GM19467 (cell line): ENCODE results near the gene CHRM4.
"Not testable (repeated sequence)": the region's sequence is repeated elsewhere in the genome, so short reads cannot be mapped to it uniquely, and the experiment has no call there.

Experiments
- ATAC-seq: cut with Tn5 transposase; IDR thresholded peaks from one replicate; pipeline ENCODE4 v1.9.1; 2021; ENCODE audit warnings: mild to moderate bottlenecking, moderate library complexity; ENCODE audit not compliant: unreplicated experiment

CHRM4 gene

DNA sequence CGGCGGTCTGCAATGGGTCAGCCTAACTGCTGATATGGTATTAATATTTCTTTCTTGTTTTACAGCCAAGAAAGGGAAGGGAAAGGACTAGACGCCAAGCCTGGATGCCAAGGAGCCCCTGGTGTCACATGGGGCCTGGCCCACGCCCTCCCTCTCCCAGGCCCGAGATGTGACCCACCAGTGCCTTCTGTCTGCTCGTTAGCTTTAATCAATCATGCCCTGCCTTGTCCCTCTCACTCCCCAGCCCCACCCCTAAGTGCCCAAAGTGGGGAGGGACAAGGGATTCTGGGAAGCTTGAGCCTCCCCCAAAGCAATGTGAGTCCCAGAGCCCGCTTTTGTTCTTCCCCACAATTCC, 8.2 kb downstream of the CHRM4 start:
- ATAC-seq = no peak

DNA sequence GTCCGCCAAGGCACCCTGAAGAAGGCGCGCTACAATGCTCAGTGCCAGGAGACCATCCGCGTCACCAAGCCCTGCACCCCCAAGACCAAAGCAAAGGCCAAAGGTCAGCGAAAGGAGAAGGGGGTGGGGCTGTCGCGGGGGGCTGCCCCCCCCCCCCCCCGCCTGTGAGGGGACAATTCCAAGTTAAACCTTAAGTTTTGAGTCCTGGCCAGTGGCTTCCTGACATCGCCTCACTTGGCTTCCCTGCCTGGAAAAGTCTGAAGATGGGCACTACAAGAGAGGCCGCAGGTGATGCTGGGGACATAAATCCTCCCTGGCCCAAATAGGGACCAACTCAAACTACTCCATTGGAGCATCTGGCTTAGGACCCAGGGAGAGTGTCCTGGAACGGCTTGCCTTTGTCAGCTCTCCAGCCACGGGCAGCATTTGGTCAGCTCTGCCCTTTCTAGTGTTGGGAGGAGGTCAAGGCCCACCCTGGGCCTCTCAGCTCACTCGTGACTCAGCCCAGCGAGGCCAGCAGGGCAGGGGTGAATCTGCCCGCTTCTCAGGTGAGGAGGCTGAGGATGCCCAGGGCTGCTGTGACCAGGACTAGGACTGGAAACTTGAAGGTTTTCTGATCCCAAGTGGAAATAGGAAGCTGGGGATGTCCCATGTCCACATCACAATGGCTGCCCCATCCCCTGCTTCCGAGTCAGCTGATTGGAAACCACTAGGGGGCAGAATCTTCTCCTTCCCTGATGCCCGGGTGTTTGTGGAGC, 8.8 kb downstream of the CHRM4 start:
- ATAC-seq = no peak

DNA sequence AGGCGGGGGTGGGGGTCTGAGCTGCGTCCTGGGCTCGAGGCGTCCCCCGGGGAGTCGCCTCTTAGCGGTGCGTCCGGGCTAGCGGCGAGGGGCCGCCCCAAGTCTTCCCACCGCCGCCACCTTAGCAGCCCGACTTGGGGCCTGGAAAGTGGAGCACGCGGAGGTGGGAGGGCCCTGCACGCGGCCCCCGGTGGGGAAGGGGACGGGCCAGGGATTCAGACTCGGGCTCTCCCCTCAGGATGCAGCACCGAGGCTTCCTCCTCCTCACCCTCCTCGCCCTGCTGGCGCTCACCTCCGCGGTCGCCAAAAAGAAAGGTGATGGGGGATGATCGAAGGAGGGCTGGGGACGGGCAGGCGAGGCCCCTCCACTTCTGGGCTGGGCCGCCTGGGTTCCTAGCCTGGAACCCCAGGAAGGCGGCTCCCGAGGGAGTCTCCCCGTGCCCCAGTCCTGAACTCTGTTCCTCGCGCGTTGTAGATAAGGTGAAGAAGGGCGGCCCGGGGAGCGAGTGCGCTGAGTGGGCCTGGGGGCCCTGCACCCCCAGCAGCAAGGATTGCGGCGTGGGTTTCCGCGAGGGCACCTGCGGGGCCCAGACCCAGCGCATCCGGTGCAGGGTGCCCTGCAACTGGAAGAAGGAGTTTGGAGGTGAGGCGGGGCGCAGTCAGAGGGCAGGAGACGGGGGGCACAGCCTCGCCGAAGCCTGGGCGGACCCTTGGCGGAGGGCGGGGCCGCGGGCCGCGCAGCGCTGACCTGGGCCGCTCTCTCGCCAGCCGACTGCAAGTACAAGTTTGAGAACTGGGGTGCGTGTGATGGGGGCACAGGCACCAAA, 9.5 kb downstream of the CHRM4 start:
- no peak for ATAC-seq

DNA sequence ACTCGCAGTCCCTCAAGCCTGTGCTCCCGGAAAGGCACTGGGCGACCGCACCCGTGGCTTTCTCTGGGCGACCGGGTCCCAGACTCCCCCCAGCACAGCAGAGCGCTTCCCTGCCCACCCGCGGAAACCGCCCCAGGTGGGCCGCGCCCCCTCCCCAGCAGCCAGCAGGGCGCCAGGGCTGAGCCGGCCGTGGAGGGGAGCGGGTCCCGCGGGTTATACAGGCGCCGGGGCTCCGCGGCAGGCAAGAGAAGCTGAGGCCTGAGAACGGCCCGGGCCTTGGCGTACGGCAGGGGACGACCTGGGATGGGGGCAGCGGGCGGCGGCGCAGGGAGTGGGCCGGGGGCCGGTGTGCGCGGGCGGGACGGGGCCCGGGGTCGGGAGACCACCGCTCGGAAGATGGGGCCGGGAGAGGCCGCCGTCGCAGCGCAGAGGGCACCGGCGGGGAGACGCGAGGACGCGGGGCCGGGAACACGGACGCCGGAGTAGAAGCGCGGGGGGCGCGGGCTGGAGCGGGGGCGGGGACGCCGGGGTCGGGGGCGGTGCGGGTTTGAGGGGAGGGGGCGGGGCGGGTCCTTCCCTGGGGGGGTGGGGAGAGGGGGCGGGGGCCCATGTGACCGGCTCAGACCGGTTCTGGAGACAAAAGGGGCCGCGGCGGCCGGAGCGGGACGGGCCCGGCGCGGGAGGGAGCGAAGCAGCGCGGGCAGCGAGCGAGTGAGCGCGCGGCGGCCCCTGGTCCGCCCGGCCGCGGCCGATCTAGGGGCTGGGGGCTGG, 10.3 kb downstream of the CHRM4 start, which contains the start of gene MDK:
MDK (plus strand) TSS at position 622 of the 771 bp plus-strand sequence. CDS start 389 bp downstream, outside the sequence.
- no peak for ATAC-seq

DNA sequence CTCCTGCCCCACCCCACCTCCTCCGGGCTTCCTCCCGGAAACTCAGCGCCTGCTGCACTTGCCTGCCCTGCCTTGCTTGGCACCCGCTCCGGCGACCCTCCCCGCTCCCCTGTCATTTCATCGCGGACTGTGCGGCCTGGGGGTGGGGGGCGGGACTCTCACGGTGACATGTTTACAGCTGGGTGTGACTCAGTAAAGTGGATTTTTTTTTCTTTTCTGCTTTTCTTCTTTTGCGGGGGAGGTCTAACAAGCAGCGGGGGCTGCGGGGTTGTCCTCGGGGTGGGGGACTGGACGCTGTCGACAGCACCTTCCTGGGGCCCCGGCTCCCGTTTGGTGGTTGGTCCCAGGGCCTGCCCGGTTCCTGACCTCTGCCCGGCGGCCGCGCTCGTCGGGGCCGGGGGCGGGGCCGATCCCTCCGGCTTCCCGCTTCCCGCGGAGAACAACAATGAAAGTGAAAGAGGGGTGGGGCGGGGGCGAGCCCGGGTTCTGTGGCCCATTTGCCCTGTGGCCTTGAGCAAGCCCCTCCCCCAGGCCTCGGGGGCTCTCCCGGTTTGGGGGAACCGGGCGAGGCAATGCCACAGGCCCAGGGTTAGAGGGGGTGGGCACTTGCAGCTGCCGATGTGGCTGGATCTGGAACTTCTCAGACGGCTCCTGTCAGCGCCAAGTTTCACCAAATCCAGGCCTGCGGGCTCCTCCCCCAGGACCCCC, 11.1 kb downstream of the CHRM4 start:
- ATAC-seq = no peak

DNA sequence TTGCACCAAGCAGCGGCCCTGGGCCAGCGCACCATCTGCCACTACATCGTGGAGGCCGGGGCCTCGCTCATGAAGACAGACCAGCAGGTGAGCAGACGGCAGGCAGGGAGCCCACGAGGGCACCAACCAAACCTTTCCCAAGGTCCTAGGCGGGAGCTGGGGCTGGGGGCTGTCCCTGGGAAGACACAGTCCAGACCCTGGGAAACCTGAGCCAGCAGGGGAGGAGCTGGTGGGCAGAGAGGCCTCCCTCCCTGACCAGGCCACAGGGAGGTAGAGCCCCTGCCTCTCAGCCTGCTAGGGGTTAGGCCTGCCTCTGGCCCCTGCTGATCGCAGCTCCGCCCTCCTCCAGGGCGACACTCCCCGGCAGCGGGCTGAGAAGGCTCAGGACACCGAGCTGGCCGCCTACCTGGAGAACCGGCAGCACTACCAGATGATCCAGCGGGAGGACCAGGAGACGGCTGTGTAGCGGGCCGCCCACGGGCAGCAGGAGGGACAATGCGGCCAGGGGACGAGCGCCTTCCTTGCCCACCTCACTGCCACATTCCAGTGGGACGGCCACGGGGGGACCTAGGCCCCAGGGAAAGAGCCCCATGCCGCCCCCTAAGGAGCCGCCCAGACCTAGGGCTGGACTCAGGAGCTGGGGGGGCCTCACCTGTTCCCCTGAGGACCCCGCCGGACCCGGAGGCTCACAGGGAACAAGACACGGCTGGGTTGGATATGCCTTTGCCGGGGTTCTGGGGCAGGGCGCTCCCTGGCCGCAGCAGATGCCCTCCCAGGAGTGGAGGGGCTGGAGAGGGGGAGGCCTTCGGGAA, 11.9 kb downstream of the CHRM4 start:
- not testable (repeated sequence) for ATAC-seq

DNA sequence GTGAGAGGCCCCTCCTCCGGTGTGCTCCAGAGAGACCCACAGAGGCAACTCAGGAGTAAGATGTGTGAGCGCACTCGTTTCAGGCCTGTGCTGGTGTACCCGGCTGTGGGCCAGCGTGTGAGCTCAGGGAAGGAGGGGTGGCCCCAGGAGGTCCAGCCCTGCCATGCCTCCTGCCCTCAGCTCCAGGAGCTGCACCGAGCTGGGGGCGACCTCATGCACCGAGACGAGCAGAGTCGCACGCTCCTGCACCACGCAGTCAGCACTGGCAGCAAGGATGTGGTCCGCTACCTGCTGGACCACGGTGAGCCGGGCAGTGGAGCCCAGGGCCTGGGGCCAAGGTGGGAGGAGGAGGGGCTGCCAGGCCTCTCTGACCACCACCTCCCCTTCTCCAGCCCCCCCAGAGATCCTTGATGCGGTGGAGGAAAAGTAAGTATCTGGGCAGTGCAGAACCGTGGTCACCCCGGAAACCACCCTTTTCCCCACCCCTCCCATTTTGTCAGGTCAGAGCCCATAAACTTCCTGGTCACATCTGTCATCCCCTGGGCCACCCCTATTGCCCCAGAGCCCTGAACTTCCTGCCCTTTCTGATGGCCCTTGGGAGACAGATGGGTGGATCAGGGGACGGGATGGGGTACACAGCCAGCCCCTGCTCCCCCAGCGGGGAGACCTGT, 12.6 kb downstream of the CHRM4 start:
- no peak for ATAC-seq

DNA sequence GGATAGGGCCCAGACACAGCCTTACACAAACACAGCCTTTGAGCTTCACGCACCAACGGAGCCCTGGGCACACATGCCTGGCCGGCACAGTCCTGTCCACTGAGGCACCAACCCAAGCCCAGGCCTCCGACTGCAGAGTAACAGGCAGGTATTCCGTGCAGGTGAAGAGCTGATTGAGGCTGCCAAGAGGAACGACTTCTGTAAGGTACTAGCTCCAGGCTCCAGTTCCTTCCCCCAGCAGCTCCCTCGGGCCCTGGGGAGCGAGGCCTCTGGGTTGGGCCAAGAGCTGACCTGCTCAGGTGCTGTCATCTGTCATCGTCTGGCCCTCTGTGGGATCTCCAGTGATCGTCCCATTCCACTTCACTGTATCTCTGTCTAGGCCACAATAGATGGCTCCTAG, 13.3 kb downstream of the CHRM4 start:
- no peak for ATAC-seq

DNA sequence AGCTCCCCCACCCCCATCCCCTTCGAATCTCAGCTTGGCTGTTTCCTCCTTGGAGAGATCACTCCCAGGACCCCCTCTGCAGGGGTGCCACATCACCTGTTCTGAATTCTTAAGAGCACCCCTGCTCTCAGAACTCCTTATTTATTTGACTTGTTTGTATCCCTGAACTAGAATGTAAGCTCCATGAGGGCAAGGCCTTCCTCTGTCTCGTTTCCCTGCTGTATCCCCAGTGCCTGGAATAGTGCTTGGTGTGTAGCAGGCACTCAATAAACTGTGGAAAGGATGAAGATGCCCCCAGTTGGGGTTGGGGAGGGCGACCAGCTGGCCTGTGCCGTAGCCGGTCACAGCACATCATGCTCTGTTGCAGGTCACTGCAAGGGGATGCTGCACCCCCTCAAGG, 13.7 kb downstream of the CHRM4 start:
- ATAC-seq = no peak

DNA sequence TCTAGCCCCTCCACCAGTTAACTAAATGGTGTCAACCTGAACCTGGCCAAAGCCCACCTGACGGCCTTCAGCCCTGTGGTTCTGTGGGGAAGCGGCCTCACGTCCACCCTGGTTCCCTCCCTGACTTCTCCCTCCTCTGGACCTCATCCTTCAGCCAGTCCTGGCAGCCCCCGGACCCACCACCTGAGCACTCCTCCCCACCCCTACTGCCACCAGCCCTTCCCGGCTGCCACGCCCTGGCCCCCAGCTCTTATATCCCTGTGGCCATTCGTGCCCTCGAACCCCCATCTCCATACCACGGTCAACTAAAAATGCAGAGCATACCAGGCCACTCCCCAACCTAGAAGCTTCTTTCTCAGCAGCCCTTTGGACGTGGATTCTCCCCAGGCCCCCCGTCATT, 14.3 kb downstream of the CHRM4 start:
- ATAC-seq = no peak

DNA sequence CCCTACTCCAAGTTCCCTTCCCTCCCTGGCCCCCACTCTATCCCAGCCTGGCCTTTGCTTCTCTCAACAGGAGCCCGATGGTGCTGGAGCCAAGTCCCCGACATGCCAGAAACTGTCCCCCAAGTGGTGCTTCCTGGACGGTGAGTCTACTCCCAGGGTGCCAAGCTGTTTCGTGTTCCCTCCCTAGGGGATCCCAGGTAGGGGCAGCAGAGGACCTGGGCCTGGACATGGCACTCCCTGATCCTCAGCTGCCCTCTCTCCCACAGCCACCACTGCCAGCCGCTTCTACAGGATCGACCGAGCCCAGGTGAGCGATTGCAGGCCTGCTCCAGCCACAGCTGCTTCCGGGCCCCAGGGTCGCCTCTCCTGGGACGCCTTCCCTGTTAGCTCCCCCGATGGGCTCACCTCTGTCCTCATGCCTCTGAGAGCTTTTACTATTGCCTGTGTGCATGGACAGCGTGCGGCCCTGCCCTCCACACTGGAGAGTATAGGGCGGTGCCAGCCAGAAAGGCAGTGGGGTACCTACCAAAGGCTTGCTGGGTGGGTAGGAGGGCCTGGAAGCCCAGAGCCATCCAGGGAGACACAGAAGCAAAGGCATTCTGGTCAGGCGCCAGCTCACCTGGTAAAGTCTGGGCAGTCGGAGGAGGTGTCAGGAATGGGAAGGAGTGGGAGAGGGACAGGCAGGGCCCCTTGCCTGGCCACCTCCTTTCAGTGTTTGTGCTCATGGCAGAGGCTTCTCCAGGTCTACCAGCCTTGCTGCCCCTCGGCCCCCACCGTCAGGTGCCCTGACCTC, 15.1 kb downstream of the CHRM4 start:
- ATAC-seq = no peak

DNA sequence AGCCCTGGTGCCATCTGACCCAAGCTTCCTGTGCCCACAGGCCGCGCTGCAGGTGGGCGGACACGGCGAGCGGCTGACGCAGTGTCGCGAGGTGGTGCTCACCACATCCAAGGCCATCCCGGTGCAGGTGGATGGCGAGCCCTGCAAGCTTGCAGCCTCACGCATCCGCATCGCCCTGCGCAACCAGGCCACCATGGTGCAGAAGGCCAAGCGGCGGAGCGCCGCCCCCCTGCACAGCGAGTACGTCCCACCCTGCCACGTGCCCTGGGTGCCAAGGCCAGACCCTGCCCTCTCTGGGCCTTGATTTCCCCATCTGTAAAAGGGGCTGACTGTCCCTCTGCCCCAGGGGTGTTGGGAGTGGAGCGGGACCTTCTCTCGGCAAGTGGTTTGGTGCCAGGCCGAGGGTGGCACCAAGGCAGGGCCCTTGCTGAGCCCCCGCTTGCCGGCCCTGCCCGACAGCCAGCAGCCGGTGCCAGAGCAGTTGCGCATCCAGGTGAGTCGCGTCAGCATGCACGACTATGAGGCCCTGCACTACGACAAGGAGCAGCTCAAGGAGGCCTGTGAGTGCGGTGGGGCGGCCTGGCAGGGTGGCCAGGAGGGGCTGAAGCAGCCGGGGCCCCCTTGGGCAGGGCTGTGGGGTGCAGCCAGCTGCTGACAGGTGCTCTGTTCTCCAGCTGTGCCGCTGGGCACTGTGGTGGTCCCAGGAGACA, 16.0 kb downstream of the CHRM4 start:
- ATAC-seq = no peak

DNA sequence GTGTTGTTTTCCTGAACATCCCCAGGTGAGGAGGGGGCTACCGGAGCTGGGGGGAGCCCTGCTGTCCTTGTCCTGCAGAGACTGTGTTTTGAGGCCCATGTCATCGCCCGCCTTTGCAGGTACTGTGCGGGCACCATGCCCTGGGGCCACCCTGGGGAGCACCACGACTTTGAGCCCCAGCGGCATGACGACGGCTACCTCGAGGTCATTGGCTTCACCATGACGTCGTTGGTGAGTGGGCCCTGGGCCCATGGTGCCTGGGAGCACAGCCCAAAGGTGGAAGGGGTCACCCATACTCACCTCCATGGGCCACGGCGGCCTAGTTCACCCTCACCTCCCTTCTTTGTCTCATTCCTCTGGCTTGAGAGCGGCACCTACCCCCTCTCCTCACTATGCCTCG, 16.8 kb downstream of the CHRM4 start:
- no peak for ATAC-seq

DNA sequence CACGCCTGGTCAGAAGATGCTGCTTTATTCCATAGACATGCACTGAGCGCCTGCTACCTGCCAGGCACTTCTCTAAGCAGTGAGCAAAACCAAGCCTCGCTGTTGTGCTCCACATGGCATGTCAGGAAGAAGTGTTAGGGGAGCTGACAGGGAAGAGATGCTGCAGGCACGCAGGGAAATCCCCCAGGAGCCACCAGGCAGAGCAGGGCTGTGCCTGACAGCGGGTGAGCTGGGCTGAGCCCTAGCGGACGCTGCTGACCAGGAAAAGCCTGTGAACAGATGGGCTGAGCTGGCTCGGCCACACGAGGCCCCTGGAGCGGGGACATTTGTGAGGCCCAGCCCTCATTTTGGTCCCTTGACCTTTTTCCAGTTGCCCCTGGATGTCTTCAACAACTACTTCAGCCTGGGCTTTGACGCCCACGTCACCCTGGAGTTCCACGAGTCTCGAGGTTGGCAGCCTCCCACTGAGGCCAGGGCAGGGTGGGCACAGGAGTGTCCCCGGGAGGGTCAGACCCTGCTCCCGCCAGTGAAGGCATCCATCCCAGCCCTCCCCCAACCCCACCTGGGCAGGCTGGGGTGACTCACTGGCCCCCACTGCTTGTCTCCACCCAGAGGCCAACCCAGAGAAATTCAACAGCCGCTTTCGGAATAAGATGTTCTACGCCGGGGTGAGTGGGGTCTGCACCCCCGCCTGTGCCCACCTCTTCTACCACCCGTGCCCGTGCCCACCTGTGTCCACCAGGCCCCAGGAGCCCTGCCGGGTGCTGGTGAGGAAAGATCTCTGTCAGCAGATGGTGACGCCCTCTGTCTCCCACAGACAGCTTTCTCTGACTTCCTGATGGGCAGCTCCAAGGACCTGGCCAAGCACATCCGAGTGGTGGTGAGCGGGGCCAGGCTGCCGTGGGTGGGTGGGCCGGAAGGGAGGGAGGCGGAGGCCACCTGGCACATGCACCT, 17.5 kb downstream of the CHRM4 start:
- no peak for ATAC-seq

DNA sequence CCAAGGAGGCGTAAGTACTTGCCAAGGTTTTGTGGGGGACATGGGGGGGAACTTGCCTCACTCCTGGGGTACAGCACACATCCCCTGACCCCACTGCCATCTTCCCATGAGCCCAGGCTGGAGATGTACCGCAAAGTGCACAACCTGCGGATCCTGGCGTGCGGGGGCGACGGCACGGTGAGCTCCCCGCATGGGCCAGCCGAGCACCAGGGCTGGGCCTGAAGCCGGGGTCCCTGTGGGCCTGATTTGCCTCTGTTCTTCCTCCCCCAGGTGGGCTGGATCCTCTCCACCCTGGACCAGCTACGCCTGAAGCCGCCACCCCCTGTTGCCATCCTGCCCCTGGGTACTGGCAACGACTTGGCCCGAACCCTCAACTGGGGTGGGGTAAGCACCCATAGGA, 19.1 kb downstream of the CHRM4 start:
- not testable (repeated sequence) for ATAC-seq

DNA sequence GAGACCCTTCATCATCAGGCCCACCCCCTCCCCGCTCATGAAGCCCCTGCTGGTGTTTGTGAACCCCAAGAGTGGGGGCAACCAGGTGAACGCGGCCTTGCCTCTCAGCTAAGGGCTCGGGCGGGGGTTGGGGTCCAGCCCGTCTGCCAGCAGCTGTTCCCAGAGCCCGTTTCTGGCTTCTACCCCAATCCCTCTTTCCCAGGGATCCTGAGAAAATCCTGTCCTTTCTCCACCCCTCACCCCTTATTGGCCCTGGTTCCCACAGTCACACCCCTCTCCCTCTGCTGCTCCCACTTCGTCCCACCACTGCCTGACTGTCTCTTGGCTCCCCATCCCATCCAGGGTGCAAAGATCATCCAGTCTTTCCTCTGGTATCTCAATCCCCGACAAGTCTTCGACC, 19.5 kb downstream of the CHRM4 start:
- ATAC-seq = no peak

DNA sequence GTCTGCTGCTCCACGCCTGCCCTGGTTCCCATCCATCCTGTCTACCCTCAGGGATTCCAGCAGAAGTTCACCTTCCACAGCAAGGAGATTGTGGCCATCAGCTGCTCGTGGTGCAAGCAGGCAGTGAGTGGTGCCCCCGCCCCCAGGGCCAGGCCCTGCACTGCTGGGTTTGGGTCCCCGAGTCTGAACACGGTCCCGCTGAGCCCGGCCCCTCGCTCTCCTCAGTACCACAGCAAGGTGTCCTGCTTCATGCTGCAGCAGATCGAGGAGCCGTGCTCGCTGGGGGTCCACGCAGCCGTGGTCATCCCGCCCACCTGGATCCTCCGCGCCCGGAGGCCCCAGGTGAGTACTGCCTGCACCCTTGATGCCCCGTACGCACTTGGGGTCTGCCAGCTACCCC, 20.3 kb downstream of the CHRM4 start:
- ATAC-seq = not testable (repeated sequence)
